Naive thymus-derived CD8-positive, alpha-beta T cell (primary cell): ENCODE results near the gene FAM9B. TPM values are rescaled to one million over a fixed set of nuclear protein-coding genes. Genes with fewer than 3 reads are reported as not detected.

Experiments
- polyA plus RNA-seq, 3 donors: library from polyadenylated mRNA; unstranded; fragments of 300-500 nt; fragmentation: Illumina TruSeq; gene quantifications; one replicate each; pipeline ENCODE4 v1.2.3, GENCODE V29; 2021
- total RNA-seq, 8 experiments: library from RNA in 2 of 8; stranded (reverse) in 2 of 8; gene quantifications; one replicate each; pipeline ENCODE4 v1.2.3 and lab custom pipeline; 2021 to 2026

The FAM9B gene
- total and polyA plus RNA-seq, 5 experiments from 2014 or later = not detected

Other genes with a start within 250 kb of the FAM9B start
- not detected for gene FAM9A, start 232.7 kb downstream of the FAM9B start, total RNA-seq
- not detected for gene FAM9A, start 232.7 kb downstream of the FAM9B start, polyA plus RNA-seq